ENCODE results near the gene XCL2. TPM values are rescaled to one million over a fixed set of nuclear protein-coding genes. Genes with fewer than 3 reads are reported as not detected.

The XCL2 gene
- total and polyA plus RNA-seq, 2 of the 4 experiments (the other 2 are of a cell fraction): not detected

GRCh38 chr1:168531615-168532345, 12.0 kb downstream of the XCL2 start:
- Histone ChIP-seq H2AFZ (replicated peaks; ENCODE audit: low read length, poor library complexity) (no peak overlapping the region), H3K27ac (ENCODE audit: insufficient read depth, low read length) (no peak overlapping the region), H3K23ac (ENCODE audit: low read depth, low read length) (no peak overlapping the region), H4K8ac (ENCODE audit: low read depth in 2 of 2, low read length in 2 of 2) (no peak overlapping the region), H3K4me2 (ENCODE audit: low read depth, low read length) (no peak overlapping the region), H2AK9ac (replicated peaks; ENCODE audit: low read depth, low read length, poor library complexity) (no peak overlapping the region), H4K20me1 (ENCODE audit: insufficient read depth, low read length) (no peaks in the 10 kb centered on the region), H2BK20ac (ENCODE audit: low read depth, low read length) (no peak overlapping the region), H3K9me1 (ENCODE audit: insufficient read depth, low read length) (no peaks in the 10 kb centered on the region), H3K4me1 (ENCODE audit: control insufficient read depth, insufficient read depth, low read length) (no peaks in the 10 kb centered on the region), H3K56ac (ENCODE audit: extremely low read depth, insufficient read depth, low read length) (no peak overlapping the region), H3K14ac (replicated peaks; ENCODE audit: low read depth, low read length) (no peak overlapping the region), H2AK5ac (ENCODE audit: low read depth, low read length) (no peak overlapping the region), H4K91ac (ENCODE audit: insufficient read depth, low read depth, low read length) (no peak overlapping the region), H3K79me1 (ENCODE audit: low read depth in 1 of 2, low read length in 2 of 2) (no peaks in the 10 kb centered on the region), H3K36me3 (ENCODE audit: control insufficient read depth, insufficient read depth, low read length) (no peaks in the 10 kb centered on the region), H2BK15ac (ENCODE audit: low read depth, low read length) (no peak overlapping the region), H3K18ac (ENCODE audit: low read depth, low read length) (no peak overlapping the region), H2BK120ac (ENCODE audit: low read depth, low read length) (no peak overlapping the region), H3K4ac (ENCODE audit: low read depth, low read length) (no peak overlapping the region), H3K27me3 (ENCODE audit: control insufficient read depth, insufficient read depth, low read length) (no peaks in the 10 kb centered on the region), H3K4me3 (ENCODE audit: insufficient read depth, low read depth, low read length) (no peak overlapping the region), H4K5ac (ENCODE audit: low read depth, low read length) (no peak overlapping the region), H3K9ac (ENCODE audit: low read depth, low read length) (no peak overlapping the region), H3K9me3 (ENCODE audit: control insufficient read depth, insufficient read depth, low read length) (no peaks in the 10 kb centered on the region), H2BK5ac (ENCODE audit: low read depth, low read length, poor library complexity, severe bottlenecking) (no peak overlapping the region)
- ATAC-seq (ENCODE audit: low read depth) (no peak), DNase-seq (no peak)
- TF ChIP-seq MAFK (IDR thresholded peaks at IDR 0.05; ENCODE audit: low read depth, low read length): no peak
- no peak for TF ChIP-seq RAD21 (IDR thresholded peaks at IDR 0.05; ENCODE audit: low read length)
- TF ChIP-seq, protein P1, sequence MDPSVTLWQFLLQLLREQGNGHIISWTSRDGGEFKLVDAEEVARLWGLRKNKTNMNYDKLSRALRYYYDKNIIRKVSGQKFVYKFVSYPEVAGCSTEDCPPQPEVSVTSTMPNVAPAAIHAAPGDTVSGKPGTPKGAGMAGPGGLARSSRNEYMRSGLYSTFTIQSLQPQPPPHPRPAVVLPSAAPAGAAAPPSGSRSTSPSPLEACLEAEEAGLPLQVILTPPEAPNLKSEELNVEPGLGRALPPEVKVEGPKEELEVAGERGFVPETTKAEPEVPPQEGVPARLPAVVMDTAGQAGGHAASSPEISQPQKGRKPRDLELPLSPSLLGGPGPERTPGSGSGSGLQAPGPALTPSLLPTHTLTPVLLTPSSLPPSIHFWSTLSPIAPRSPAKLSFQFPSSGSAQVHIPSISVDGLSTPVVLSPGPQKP (IDR thresholded peaks at IDR 0.05; ENCODE audit: borderline replicate concordance, low read depth, low read length): no peak
- no peak for TF ChIP-seq NFE2L2 (IDR thresholded peaks at IDR 0.05; ENCODE audit: low read depth, low read length)
- in situ Hi-C loops (cut with MboI; ENCODE audit: low sequenced_read_pairs) (no loop called here), intact Hi-C loops (cut with micrococcal nuclease) (no loop called here), dilution Hi-C loops (cut with HindIII; ENCODE audit: low sequenced_read_pairs, unreplicated experiment) (no loop called here)
- ChIA-PET CTCF (no interaction called here), POLR2A (ENCODE audit: unreplicated experiment) (no interaction called here)
- no TSS peak for BruUV-seq (replicated peaks)
- no CpG with 5 or more reads among the region's 2 CpGs for WGBS, 2 experiments (ENCODE audit: extremely low coverage in 2 of 2, insufficient read length in 1 of 2)
